HuH-7 (cell line): Measurements from ENCODE around the gene MASP1.
A peak's percentile ranks its signal among the peaks of the same experiment; 100 is the strongest.

ENCODE experiments used
- DNase-seq: peaks from one replicate; pipeline ENCODE4 v3.0.0; 2011; ENCODE audit warnings: low spot score

The MASP1 gene

DNA sequence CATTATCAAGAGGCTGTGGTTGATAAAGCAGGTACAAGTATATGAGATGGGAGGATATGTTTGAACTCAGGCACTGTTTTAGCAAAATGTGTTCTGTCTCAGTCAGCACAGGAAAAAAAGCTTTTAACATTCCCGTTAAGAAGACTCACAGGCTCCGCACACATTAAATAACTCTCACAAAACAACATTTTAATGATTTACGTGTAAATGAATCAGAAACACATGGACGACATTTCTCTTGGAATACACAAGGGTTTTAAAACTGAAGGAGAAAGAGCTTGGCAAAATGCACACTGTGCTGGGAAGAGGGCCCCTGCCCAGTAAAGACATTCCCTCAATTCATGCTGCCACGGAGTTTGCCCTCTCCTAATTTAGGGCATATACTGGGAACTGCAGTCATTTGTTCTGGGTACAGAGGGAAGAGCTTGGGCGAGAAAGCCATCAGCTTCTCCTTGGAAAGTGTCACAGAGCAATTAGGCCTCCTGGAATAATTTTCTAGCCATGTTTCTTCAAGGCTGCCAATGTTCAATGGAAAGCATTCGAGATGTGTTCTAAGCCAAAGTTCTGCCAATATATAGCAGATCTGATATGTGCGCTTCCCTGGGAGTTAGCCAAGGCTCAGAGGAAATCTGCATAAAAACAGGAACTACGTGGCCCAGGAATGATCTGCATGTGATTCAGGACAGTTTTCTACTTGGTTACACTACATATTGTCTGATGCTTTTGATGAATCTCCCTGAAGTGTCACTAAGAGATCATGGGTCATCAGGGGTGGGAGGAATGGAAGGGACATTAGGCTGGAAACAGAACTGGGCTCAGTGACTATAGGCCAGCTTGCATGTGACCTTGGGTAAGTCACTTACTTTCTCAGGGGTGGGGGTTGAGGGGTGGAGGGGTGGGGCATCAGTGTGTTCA, 2.2 kb upstream of the MASP1 start:
- DNase-seq: no peak

DNA sequence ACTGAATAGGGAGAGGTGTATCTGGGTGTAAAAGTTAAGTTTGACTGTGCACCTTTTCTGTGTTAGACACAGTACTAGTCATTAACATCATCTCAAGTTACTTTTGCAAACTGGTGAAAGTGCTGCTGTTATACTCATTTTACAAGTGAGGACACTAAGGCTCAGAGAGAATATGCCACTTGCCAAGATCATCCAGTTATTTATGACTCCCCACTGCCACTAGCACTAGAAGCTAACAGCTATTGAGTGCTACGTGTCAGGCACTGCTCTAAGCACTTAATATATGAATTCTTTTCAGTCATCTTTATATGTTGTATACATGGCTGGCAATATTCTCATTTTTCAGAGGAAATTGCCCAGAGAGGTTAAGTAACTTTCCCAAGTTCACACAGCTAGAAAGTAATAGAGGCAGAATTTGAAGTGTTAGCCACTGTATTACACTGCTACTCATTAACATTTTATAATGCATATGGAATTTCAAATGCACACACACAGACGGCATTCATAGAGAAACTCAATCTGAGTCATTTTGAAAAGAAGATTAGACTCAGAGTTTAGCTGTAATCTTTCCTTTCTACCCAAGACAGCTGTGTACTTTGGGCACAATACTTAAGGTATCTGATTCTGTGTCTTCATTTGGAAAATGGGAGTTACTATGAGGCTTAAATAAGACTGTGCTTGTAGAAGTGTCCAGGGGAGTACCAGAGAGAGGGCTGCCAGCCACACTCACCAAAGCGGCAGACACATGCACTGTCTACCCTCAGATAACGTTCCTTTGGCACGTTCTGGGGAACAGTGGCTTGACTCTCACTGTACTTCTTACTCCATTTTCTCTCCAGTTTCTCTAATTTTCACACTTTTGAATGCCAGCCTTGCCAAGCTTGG, 1.3 kb upstream of the MASP1 start:
- DNase-seq: no peak

DNA sequence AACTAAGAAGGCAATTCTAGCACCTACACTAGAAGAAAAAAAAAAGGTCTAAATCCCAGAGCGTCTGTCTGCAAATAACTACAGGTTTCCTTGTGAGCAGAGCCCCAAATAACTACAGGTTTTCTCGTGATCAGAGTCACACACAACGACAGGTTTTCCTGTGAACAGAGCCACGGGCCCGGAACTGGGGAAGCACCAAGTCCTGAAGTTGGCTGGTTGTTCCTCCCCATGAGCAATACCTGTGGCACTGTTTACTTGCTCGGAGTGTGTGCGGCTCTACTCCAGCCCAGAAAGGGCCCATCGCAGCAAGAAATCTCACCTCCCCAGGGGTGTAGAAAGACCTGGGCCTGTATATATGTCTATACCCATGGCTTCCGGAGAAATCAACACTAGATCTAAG, 644 bp upstream of the MASP1 start:
- DNase-seq: no peak

DNA sequence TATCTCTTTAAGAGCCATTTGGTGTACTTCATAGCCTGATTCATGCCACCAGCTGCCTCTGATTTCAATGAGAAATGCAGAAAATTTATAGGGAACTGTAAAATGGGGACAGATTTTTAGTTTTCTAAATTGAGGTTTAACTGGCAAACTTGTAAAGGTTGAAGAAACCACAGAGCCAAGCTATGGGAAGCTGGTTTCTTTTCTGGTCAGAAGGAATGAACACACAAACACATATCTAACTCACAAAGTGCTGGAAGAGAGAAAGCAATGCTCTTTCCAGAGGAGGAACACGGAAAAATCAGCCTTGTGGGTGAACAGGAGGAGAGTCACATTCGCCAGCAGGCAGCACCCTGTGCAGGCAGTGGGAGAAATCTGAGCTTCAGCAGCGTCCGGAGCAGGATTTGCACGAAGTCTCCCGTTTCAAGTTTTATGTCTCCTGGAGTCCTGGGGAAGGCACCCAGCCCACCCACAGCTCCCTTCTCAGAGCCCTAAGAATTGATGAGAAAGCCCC, 481 bp downstream of the MASP1 start:
- no peak for DNase-seq

DNA sequence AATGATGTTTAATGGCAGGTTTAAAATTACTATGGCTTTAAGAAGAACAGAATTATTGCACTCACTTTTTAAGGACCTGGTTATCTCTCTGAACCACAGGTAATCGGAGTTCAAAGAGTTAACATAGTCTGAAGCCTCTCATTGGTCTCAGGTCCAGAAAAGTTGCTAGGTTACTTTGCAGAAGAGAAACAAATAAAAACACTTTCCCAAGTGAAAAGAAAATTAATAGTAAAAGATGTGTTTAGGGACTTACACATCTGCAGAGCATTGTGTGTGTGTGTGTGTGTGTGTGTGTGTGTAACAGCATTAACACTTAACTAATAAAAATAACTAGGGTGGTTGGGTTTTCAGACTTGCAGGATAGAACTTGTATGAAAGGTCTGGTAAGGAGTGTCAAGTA, 1.0 kb downstream of the MASP1 start:
- no peak for DNase-seq

DNA sequence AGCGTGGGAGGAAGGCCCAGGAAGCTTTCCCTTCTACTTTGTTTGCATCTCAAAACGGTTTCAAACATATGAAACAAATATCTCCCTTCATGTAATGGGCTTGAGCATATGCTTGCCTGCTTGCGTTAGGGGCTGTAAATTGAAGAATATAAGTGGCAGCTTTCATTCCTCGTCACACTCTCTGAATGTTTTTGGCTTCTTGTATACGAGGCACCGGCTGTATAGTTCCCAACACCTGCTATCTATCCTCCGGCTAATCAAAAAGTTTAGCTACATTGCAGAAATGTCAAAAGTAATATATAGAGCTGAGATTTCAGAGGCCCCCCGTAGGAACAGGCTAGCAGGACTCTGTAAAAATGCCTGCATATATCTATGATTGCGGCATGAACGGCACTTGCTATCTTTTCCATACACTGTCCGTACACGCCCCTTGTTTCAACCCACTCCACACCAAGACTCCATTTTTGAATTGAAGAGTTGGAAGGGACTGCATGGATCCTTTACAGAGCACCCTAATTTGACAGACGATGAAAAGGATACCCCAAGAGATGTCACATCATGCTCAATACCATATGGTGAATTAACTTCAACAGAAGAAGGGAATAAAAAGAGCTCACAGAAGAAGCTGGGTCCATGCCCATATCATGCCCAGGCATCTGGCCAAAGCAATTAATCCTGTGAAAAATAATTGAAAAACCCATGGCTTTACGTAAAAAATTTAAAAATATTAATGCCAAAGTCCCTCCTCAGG, 2.5 kb downstream of the MASP1 start:
- no peak for DNase-seq

DNA sequence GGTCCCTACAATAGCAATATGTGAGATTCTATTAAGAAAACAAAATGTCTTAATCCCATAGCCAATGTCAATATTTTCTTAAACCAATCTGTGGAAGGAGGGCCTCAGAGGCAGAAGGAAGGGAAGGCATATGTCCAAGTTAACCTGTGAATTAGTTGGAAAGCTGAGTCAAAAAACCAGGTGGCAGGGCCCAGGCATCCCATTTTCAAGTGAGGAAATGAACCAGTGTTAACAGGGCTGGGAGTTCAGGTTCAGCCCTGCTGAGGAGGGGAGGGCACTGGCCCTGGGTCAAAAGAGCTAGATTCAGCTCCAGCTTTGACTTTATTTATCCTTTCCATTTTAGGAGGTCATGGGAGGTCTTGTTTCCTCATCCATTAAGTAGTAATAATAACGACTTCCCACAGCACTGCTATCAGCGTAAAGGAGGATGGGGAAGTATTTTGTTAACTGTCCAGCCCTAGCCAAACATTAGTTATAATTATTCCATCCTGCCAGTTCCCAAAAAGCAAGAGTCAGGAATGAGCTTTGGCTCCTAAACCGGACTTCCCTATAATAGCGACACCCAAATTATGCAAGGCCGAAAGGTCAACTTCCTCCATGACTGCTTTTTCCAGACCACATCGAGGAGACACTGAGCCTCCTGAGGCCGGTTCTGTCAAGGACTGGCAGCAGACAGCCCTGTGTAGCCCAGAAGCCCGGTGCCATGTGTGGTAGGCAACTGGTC, 3.2 kb downstream of the MASP1 start:
- no peak for DNase-seq

DNA sequence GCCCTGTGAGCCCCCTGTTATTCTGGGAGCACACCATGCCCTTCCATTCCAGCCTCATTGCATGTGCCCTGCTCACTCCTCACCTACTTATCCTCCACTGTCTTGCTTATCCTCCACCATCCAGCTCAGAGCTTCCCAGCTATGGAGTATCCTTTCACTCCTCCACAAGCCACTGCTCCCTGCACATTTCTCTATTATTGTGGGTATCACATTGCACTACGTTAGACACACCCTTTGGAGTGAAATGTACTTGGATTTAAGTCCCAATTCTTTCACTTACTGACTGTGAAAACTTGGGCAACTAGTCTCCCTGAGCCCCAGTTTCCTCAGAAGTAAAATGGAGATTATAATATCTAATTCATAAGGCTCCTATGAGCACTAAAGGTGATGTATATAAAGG, 4.3 kb downstream of the MASP1 start:
- DNase-seq: no peak

DNA sequence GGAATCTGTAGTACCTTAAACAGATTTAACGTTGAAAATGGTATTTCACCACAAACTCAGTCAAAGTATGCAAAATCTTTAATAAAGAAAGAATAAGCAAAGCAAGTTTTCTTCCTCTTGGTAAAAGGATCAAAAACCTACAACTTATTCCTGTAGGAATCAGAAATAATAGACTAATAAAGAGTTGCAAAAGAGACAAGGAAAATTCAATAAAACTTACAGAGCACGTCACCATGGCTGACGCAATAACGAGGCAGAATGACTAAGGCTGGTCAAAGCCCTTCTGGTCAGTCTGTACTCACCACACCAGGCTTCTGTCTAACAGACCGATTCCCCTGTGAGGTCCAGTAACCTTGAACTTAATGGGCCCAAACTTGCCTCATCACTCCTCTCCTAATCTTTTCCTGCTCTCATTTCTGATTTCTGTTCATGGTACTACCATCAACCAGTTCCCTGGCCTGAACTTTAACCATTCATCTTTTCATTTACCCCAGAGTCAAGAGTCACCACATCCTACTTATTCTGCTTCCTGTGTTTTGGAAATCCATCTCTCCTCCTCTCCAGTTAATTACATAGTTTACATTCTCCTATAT, 5.0 kb downstream of the MASP1 start:
- peak; percentile 48 for DNase-seq

DNA sequence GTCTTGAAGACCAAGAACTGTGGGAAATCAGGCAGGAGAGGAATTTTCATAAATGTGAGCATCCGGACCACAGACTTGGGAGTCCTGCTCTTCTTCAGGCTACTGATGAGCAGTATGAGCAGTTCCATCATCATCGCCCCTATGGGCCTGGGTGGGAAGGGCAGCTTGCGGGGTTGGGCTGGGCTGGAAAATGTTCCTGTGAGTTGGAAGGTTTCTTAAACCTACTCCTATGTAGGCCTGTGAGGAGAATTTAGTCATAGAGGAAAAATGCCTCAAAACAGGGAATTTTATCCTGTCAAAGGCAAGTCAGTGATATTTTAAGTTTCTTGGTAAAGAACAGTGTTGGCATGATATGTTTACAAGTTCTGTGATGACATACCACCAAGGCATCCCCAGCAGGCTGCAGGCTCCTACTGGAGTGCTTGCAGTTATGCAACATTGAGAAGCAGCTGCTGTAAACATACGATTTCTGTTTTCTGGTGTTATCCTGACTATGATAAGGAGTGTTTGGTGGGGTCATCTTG, 10.3 kb downstream of the MASP1 start:
- DNase-seq: no peak

DNA sequence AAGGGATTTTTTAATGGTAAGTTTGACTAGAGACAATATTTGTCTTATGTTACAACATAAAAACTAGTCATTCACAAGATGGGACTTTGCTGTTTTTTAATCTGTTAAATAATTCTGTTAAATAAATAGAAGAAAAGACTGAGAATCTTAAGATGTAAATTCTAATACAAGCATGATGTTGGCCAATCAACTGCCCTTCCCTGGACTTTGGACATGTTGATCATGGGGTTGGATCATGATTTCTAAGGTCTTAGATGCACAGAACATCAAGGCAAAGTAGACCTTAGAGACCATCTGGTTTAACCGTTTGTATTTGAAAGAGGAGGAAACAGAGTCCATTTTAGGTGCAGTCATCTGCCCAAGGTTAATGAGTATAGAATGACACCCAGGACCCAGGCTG, 10.9 kb downstream of the MASP1 start:
- no peak for DNase-seq

DNA sequence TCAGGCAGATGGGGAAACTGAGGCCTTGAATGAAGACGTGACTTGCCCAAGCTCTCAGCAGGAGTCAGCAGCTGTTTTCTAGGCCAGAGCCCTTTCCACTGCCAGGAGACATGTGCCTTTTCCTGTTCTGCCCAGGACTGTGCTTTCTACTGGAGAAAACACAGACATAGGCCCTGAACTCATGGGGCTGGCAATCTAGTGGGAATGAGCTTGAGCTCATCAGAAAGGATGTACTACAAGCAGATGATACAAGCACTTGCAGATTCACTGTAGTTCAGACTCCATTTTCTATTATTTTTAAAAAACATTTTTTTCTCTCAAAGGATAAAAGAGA, 14.4 kb downstream of the MASP1 start:
- DNase-seq: no peak

DNA sequence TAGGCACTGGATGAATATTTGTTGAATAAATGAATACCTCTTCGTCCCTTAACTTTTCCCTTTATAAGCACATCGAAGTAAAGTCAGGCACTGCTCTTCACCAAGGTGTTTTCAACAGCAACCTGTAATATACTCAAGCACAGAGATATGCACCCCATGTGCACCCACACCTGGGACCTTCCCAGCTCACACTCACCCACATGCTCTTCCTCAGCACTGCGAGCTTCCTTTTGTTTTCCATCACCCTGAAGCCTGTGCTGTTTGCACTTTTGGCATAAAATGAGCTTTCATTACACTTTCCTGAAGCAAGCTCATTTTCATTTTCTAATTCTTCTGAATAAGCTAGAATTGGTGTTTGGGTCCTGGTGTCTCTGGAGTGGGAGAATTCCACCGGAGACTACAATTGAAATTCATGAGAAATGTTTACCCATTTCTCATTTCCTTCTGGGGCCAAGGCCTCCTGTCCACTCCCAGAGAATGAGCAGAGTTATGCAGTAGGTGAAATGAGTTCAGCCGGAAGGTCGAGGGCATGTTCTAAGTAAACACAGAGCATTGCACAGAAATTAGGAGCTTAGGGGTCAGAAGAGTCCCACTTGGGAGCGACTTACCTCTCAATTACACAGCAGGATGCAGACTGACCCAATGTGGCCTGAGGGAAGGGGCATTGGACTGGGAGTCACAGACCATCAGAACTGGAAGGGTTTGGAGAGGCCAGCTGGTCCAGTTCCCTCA, 15.0 kb downstream of the MASP1 start:
- peak; percentile 52 for DNase-seq

DNA sequence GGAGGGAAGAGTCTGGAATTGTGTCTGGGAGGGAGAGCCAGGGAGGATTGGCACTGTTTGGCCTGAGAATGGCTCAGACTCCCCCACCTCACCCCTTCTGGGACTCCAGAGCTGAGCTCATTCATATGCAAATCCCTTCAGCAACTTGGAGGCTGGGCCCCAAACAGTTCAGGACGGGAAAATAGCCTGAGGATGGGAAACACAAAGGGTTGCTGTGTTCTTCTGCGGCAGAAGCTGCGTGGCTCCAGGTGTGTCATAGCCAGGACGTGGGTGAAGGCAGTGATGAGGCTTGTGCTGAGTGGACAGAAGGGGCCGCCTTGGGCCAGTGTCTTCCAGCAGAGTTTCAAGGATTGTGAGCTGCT, 16.6 kb downstream of the MASP1 start:
- DNase-seq: no peak

DNA sequence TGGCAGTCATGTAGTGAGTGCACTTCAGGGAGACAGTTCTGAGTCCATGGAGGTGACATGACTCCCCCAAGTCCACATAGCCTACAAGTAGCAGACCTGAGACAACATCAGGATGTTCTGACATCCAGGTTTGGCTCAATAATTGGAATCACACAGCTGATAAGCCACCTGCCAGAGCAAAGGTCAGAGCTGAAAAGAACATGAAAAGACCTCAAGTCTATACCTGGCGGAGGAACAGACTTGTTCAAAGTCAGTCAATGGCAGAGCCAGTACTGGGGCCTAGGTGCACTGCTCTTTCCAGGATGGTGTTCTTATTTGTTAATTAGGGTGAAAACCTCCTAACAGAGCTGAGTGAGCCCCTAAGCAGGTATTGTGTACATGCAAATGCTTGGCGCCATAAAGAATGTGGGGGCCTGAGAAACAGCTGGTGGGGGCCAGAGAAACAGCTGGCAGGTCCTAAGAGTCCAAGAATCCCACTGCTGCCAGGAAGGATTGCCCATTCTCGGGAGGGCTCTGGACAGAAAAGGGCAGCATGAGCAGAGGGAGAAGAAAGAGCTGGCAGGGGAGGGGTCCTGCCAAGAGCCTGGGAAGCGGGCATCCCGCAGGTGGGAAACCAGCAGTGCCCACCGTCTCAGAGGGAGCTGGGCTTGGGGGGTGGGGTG, 17.1 kb downstream of the MASP1 start:
- DNase-seq: no peak

DNA sequence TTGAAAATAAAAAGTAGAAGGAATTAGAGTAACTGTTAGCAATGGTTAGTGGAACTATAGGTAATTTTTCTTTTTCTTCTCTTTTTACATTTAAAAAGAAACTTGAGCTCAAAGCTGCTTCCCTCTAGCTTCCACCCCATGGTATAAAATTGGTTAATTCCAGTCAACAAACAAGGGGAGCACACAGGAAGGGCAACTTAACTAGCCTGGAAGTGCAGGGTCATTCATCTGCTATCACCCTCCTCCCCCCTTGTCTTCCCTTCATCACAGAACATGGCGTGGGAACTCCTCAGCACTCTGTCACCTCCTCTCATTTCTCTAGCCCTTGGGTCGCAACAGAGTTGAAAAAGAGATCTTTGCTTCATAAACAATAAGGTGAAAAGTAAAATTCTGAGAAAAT, 20.0 kb downstream of the MASP1 start:
- no peak for DNase-seq

DNA sequence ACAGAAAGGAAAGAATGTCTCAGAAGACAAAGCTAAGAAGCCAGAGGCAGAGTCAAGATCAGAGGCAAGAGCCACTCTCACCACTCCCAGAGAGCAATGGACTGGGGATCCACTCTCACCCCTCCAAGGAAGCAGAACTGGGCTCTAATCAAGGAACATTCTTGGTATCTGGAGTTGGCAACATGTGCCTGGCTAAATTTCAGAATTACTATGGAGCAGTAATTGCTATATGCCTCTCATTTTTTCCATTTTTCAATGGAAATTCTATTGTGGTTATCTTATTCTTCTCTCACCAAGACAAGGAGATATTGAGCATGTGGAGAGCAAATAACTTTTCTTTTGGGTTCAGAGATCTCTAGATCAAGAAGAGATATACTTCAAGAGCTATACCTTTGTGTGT, 22.1 kb downstream of the MASP1 start:
- no peak for DNase-seq

DNA sequence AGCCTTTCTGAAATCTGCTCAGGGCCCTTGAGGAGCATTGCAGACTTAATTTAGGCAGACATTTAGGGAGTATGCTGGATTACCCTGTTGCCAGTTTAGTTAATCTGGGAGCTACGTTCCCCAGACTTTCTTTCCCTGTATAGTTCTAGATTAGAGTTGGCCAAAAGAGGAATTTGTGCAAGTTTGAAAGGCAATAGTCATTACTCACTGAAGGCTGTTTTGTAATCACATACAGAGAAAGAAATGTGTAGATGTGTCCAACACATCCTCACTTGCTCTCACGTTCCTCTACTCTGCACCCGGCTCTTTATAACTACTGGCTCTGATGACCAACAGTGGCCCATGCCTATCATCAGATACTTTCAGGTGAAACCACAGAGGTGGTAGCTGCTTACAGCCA, 24.2 kb downstream of the MASP1 start:
- DNase-seq: no peak

DNA sequence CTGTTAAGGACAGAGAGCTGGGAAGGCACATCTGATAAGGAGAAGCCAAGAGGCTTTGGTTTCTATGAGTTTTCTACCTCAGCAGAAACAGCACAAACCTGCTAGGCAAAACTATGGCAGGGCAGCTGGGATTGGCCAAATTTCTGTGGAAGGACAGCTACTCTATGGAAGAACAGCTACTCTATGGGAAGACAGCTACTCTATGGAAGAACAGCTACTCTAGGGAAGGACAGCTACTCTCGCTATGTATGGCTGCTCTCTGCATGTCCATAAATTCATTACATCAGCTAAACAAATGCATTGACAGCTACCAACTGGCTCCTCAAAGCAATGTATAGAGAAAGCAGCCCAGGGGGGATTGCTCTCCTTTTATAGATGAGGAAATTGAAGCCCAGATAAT, 24.8 kb downstream of the MASP1 start:
- DNase-seq: no peak

DNA sequence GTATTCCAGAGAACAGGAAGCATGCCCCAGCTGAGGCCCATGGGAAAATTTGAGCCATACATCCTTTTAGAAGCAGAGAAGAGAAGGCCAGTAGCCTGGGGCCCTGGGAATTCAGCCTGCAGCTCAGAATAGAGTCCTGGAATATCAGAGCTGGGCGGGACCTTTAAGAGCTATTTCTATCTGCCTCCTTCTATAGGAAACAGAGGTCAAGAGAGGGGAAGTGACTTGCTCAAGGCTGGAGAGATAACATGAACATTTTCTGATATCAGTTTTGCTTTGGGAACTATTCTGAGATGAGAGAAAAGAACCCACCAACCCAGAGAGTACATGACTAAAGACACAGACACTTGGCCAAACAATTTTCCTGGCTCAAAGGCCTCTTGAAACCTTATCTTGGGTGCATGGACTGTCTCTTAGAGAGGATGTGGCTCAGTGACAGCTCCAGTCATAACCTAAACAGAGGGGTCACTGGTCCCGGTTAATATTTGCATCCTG, 26.0 kb downstream of the MASP1 start:
- DNase-seq: no peak
